Neural progenitor cell (in vitro differentiated cells): ENCODE results near the gene NWD2.

ENCODE experiments used
- CTCF ChIP-seq: fragments of 200-600 bp; sonication (generic); IDR thresholded peaks from 2 replicates; pipeline ENCODE4 v1.5.1; 2017; ENCODE audit warnings: antibody characterized with exemption, mild to moderate bottlenecking
- EZH2 ChIP-seq: fragments of 200-600 bp; sonication (generic); IDR thresholded peaks from 2 replicates; pipeline ENCODE4 v1.6.1; 2017; ENCODE audit warnings: antibody characterized with exemption, mild to moderate bottlenecking, moderate library complexity
- EZH2phosphoT487 ChIP-seq: fragments of 200-600 bp; sonication (generic); IDR thresholded peaks from 2 replicates; pipeline ENCODE4 v1.6.1; 2017; ENCODE audit warnings: antibody characterized with exemption

DNA sequence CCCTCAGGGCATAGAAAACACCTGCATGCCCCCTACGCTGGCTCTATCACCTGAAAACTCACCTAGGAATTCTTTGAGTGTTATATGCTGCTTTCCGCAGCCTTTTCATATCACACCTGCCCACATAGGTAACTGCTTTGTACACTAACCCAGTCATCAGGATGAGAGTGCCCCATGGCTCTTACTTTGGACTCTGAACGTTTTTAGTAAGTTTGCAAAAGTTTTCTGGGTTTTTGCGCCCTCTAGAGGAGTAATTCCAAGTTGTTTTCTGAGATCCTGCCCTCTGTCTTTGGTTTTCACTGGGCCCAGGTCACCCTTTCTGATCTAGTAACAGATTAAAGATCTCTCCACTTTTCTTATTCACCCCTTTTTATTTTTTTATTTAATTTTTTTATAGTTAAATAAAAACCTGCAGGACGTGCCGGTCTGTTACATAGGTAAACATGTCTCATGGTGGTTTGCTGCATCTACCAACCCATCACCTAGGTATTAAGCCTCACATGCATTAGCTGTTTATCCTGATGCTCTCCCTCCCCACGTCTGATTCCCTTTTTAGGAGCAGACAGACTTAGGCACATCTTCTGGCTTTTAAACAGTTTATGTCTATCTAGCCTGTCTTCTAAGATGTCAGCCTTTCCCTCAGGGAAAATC, 139.2 kb downstream of the NWD2 start:
- TF ChIP-seq CTCF (peak; percentile 74), EZH2 (no peak), EZH2phosphoT487 (no peak)
